ENCODE results near the gene TTC21A. TPM values are rescaled to one million over a fixed set of nuclear protein-coding genes. Genes with fewer than 3 reads are reported as not detected.
"Not testable (repeated sequence)": the region's sequence is repeated elsewhere in the genome, so short reads cannot be mapped to it uniquely, and the experiment has no call there.

TTC21A gene
- 1.00 TPM for polyA plus RNA-seq (2013, experiment 1 of 2)
- 1.6 TPM for polyA plus RNA-seq (2013, experiment 2 of 2)

GRCh38 chr3:39107388-39108199 lies at the start of gene TTC21A, which contains the start of gene GORASP1:
TTC21A (plus strand) TSS chr3:39107680; CDS start chr3:39107838, 158 bp downstream.
GORASP1 (minus strand) TSS chr3:39107627; CDS start chr3:39107541, 86 bp downstream.
- Histone ChIP-seq H3K9ac (ENCODE audit: low read depth, low read length) (peak within 1 kb of the TSS; percentile 77), H3K4me3 (ENCODE audit: low read length) (peak within 1 kb of the TSS; percentile 88), H3K27ac (ENCODE audit: low read depth, low read length) (no peak within 1 kb of the TSS; the same call in 1 of the 2 replicates), H3K36me3 (ENCODE audit: insufficient read depth, low read length) (no peaks in the 10 kb centered on the region), H3K27me3 (ENCODE audit: insufficient read depth, low read length) (peaks cover 12% of the 10 kb centered on the region; the same call in 1 of the 2 replicates), H3K9me3 (ENCODE audit: insufficient read depth, low read depth, low read length) (no peaks in the 10 kb centered on the region), H3K4me1 (ENCODE audit: insufficient read depth, low read length) (peaks cover 4% of the 10 kb centered on the region; the same call in 1 of the 2 replicates)
- WGBS, result under 1% methylated on average over 74 of the region's 74 CpGs

GRCh38 chr3:39061228-39061627 lies 46.3 kb upstream of the TTC21A start:
- H3K27me3 ChIP-seq (ENCODE audit: insufficient read depth, low read length); H3K9me3 ChIP-seq (ENCODE audit: insufficient read depth, low read depth, low read length); H3K36me3 ChIP-seq (ENCODE audit: insufficient read depth, low read length); H3K27ac ChIP-seq (ENCODE audit: low read depth, low read length); H3K4me1 ChIP-seq (ENCODE audit: insufficient read depth, low read length); H3K9ac ChIP-seq (ENCODE audit: low read depth, low read length); H3K4me3 ChIP-seq (ENCODE audit: low read length): not testable (repeated sequence)
- 96% methylated on average over 1 of the region's 2 CpGs for WGBS

- H3K4me1 ChIP-seq (ENCODE audit: insufficient read depth, low read length), result peaks cover 6% of the 10 kb centered on the region; the same call in 1 of the 2 replicates
- no peak overlapping the region for H3K9ac ChIP-seq (ENCODE audit: low read depth, low read length)
- H3K27ac ChIP-seq (ENCODE audit: low read depth, low read length), result no peak overlapping the region
- H3K9me3 ChIP-seq (ENCODE audit: insufficient read depth, low read depth, low read length), result no peaks in the 10 kb centered on the region
- WGBS, result 88% methylated on average over 1 of the region's 1 CpG
- no peaks in the 10 kb centered on the region for H3K27me3 ChIP-seq (ENCODE audit: insufficient read depth, low read length)
- H3K4me3 ChIP-seq (ENCODE audit: low read length), result no peak overlapping the region
- H3K36me3 ChIP-seq (ENCODE audit: insufficient read depth, low read length), result peaks cover 17% of the 10 kb centered on the region
Measured at GRCh38 chr3:39062180-39062579, 45.3 kb upstream of the TTC21A start.

- Histone ChIP-seq H3K4me3 (ENCODE audit: low read length) (no peak overlapping the region), H3K27me3 (ENCODE audit: insufficient read depth, low read length) (no peaks in the 10 kb centered on the region), H3K27ac (ENCODE audit: low read depth, low read length) (no peak overlapping the region), H3K9ac (ENCODE audit: low read depth, low read length) (no peak overlapping the region), H3K4me1 (ENCODE audit: insufficient read depth, low read length) (peaks cover 6% of the 10 kb centered on the region; the same call in 1 of the 2 replicates), H3K9me3 (ENCODE audit: insufficient read depth, low read depth, low read length) (no peaks in the 10 kb centered on the region), H3K36me3 (ENCODE audit: insufficient read depth, low read length) (peaks cover 27% of the 10 kb centered on the region)
- WGBS, result 96% methylated on average over 3 of the region's 3 CpGs
Measured at GRCh38 chr3:39063143-39063542, 44.3 kb upstream of the TTC21A start.

GRCh38 chr3:39064646-39065045 lies 42.8 kb upstream of the TTC21A start:
- Histone ChIP-seq H3K4me3 (ENCODE audit: low read length) (no peak overlapping the region), H3K9me3 (ENCODE audit: insufficient read depth, low read depth, low read length) (no peaks in the 10 kb centered on the region), H3K4me1 (ENCODE audit: insufficient read depth, low read length) (0 out of 2 replicates have a peak, but pooled peaks cover 2% of the 10 kb centered on the region), H3K36me3 (ENCODE audit: insufficient read depth, low read length) (peaks cover 42% of the 10 kb centered on the region), H3K9ac (ENCODE audit: low read depth, low read length) (no peak overlapping the region), H3K27ac (ENCODE audit: low read depth, low read length) (no peak overlapping the region), H3K27me3 (ENCODE audit: insufficient read depth, low read length) (no peaks in the 10 kb centered on the region)
- 100% methylated on average over 1 of the region's 1 CpG for WGBS

GRCh38 chr3:39065197-39065596 lies 42.3 kb upstream of the TTC21A start:
- Histone ChIP-seq H3K9ac (ENCODE audit: low read depth, low read length) (no peak overlapping the region), H3K4me3 (ENCODE audit: low read length) (no peak overlapping the region), H3K9me3 (ENCODE audit: insufficient read depth, low read depth, low read length) (no peaks in the 10 kb centered on the region), H3K4me1 (ENCODE audit: insufficient read depth, low read length) (0 out of 2 replicates have a peak, but pooled peaks cover 2% of the 10 kb centered on the region), H3K27me3 (ENCODE audit: insufficient read depth, low read length) (no peaks in the 10 kb centered on the region), H3K27ac (ENCODE audit: low read depth, low read length) (no peak overlapping the region), H3K36me3 (ENCODE audit: insufficient read depth, low read length) (peaks cover 47% of the 10 kb centered on the region)
- 58% methylated on average over 1 of the region's 1 CpG for WGBS

- Histone ChIP-seq H3K9ac (ENCODE audit: low read depth, low read length) (no peak overlapping the region), H3K9me3 (ENCODE audit: insufficient read depth, low read depth, low read length) (no peaks in the 10 kb centered on the region), H3K4me3 (ENCODE audit: low read length) (no peak overlapping the region), H3K27ac (ENCODE audit: low read depth, low read length) (no peak overlapping the region), H3K27me3 (ENCODE audit: insufficient read depth, low read length) (no peaks in the 10 kb centered on the region), H3K36me3 (ENCODE audit: insufficient read depth, low read length) (peaks cover 62% of the 10 kb centered on the region), H3K4me1 (ENCODE audit: insufficient read depth, low read length) (0 out of 2 replicates have a peak, but pooled peaks cover 2% of the 10 kb centered on the region)
- 91% methylated on average over 1 of the region's 1 CpG for WGBS
Measured at GRCh38 chr3:39067286-39067685, 40.2 kb upstream of the TTC21A start.

GRCh38 chr3:39068556-39068955 lies 38.9 kb upstream of the TTC21A start:
- no peaks in the 10 kb centered on the region for H3K9me3 ChIP-seq (ENCODE audit: insufficient read depth, low read depth, low read length)
- no peaks in the 10 kb centered on the region for H3K27me3 ChIP-seq (ENCODE audit: insufficient read depth, low read length)
- H3K27ac ChIP-seq (ENCODE audit: low read depth, low read length), result no peak overlapping the region
- no peak overlapping the region for H3K9ac ChIP-seq (ENCODE audit: low read depth, low read length)
- 0 out of 2 replicates have a peak, but pooled peaks cover 2% of the 10 kb centered on the region for H3K4me1 ChIP-seq (ENCODE audit: insufficient read depth, low read length)
- peaks cover 71% of the 10 kb centered on the region for H3K36me3 ChIP-seq (ENCODE audit: insufficient read depth, low read length)
- WGBS, result 100% methylated on average over 1 of the region's 3 CpGs
- H3K4me3 ChIP-seq (ENCODE audit: low read length), result no peak overlapping the region

- H3K9ac ChIP-seq (ENCODE audit: low read depth, low read length), result no peak overlapping the region
- no peak overlapping the region for H3K27ac ChIP-seq (ENCODE audit: low read depth, low read length)
- H3K9me3 ChIP-seq (ENCODE audit: insufficient read depth, low read depth, low read length), result no peaks in the 10 kb centered on the region
- WGBS, result 97% methylated on average over 10 of the region's 10 CpGs
- H3K4me1 ChIP-seq (ENCODE audit: insufficient read depth, low read length), result no peaks in the 10 kb centered on the region
- H3K36me3 ChIP-seq (ENCODE audit: insufficient read depth, low read length), result peaks cover 85% of the 10 kb centered on the region
- H3K27me3 ChIP-seq (ENCODE audit: insufficient read depth, low read length), result no peaks in the 10 kb centered on the region
- H3K4me3 ChIP-seq (ENCODE audit: low read length), result no peak overlapping the region
Measured at GRCh38 chr3:39075910-39076309, 31.6 kb upstream of the TTC21A start.

- H3K4me1 ChIP-seq (ENCODE audit: insufficient read depth, low read length), result no peaks in the 10 kb centered on the region
- peaks cover 68% of the 10 kb centered on the region for H3K36me3 ChIP-seq (ENCODE audit: insufficient read depth, low read length)
- H3K27ac ChIP-seq (ENCODE audit: low read depth, low read length), result no peak overlapping the region
- H3K27me3 ChIP-seq (ENCODE audit: insufficient read depth, low read length), result no peaks in the 10 kb centered on the region
- no peak overlapping the region for H3K9ac ChIP-seq (ENCODE audit: low read depth, low read length)
- no peak overlapping the region for H3K4me3 ChIP-seq (ENCODE audit: low read length)
- H3K9me3 ChIP-seq (ENCODE audit: insufficient read depth, low read depth, low read length), result no peaks in the 10 kb centered on the region
Measured at GRCh38 chr3:39079530-39079929, 27.9 kb upstream of the TTC21A start.

GRCh38 chr3:39080026-39080425 lies 27.5 kb upstream of the TTC21A start:
- peaks cover 67% of the 10 kb centered on the region for H3K36me3 ChIP-seq (ENCODE audit: insufficient read depth, low read length)
- no peak overlapping the region for H3K4me3 ChIP-seq (ENCODE audit: low read length)
- no peak overlapping the region for H3K27ac ChIP-seq (ENCODE audit: low read depth, low read length)
- no peaks in the 10 kb centered on the region for H3K9me3 ChIP-seq (ENCODE audit: insufficient read depth, low read depth, low read length)
- H3K9ac ChIP-seq (ENCODE audit: low read depth, low read length), result no peak overlapping the region
- no peaks in the 10 kb centered on the region for H3K27me3 ChIP-seq (ENCODE audit: insufficient read depth, low read length)
- no peaks in the 10 kb centered on the region for H3K4me1 ChIP-seq (ENCODE audit: insufficient read depth, low read length)
